B cell (primary cell): ENCODE data around the gene MRPL24. TPM values are rescaled to one million over a fixed set of nuclear protein-coding genes. Genes with fewer than 3 reads are reported as not detected.

Experiments used
- ATAC-seq: fragments of 200-7000 bp; cut with Tn5 transposase; one replicate; pipeline ENCODE4 v1.10.0; 2021; ENCODE audit warnings: low read depth, mild to moderate bottlenecking, moderate number of reproducible peaks, moderate library complexity
- CTCF ChIA-PET: fragments of 350-600 bp; sonication (Branson Sonifier 250); formaldehyde crosslinking; loops from one replicate; lab custom pipeline; 2021; ENCODE audit warnings: antibody characterized with exemption, inconsistent platforms; lab: Charles Lee
- POLR2A ChIA-PET: fragments of 350-600 bp; sonication (Branson Sonifier 250); formaldehyde crosslinking; loops from one replicate; lab custom pipeline; 2021; ENCODE audit warnings: antibody characterized with exemption; lab: Charles Lee
- DNase-seq: peaks from one replicate; pipeline ENCODE4 v3.0.0; 2013
- H2AFZ ChIP-seq: 2 replicates; pipeline ENCODE4 v1.6.1; 2012; ENCODE audit warnings: mild to moderate bottlenecking, low read depth, low read length; ENCODE audit not compliant: insufficient read depth, poor library complexity, severe bottlenecking
- H3K27ac ChIP-seq, 2 donors: 1 replicate in 1 of 2; 2 replicates in 1 of 2; pipeline ENCODE4 v1.5.1; 2012 to 2013; ENCODE audit warnings: low read length in 2 of 2, mild to moderate bottlenecking in 2 of 2, moderate library complexity in 1 of 2
- H3K27me3 ChIP-seq, 4 experiments: fragments of 200-600 bp in 1 of 4; sonication (generic) in 1 of 4; replicated peaks in 1 of 4; 1 replicate in 2 of 4; 2 replicates in 2 of 4; pipeline versions ENCODE4 v1.6.1 to v1.7.0; 2013 to 2016; ENCODE audit warnings: low read length in 3 of 4, mild to moderate bottlenecking in 2 of 4, mixed read lengths in 1 of 4, moderate library complexity in 1 of 4; ENCODE audit not compliant: insufficient read depth in 4 of 4, control insufficient read depth in 3 of 4; ENCODE audit errors: control extremely low read depth in 1 of 4
- H3K36me3 ChIP-seq, 2 experiments: replicated peaks in 1 of 2; 1 replicate in 1 of 2; 2 replicates in 1 of 2; pipeline versions ENCODE4 v1.6.1 to v1.7.1; 2013; ENCODE audit warnings: low read length in 1 of 2; ENCODE audit not compliant: insufficient read depth in 2 of 2, control insufficient read depth in 1 of 2; ENCODE audit errors: control extremely low read depth in 1 of 2, extremely low read depth in 1 of 2
- H3K4me1 ChIP-seq, 2 donors: fragments of 200-600 bp in 1 of 2; sonication (generic) in 1 of 2; 1 replicate in 1 of 2; 2 replicates in 1 of 2; pipeline versions ENCODE4 v1.5.1 to v1.6.1; 2013 to 2017; ENCODE audit warnings: low read length in 2 of 2; ENCODE audit not compliant: control insufficient read depth in 2 of 2, insufficient read depth in 2 of 2
- H3K4me2 ChIP-seq: replicated peaks from 2 replicates; pipeline ENCODE3; 2012; ENCODE audit warnings: mild to moderate bottlenecking, low read depth, low read length; ENCODE audit not compliant: poor library complexity, severe bottlenecking
- H3K4me3 ChIP-seq, 5 experiments: fragments of 200-600 bp in 1 of 5; sonication (generic) in 1 of 5; 1 replicate in 3 of 5; 2 replicates in 2 of 5; pipeline versions ENCODE4 v1.5.1 to v1.7.0; 2011 to 2016; ENCODE audit warnings: low read length in 4 of 5, mild to moderate bottlenecking in 4 of 5, low read depth in 2 of 5, control low read depth in 1 of 5, moderate library complexity in 1 of 5; ENCODE audit not compliant: insufficient read depth in 1 of 5; ENCODE audit errors: control extremely low read depth in 1 of 5, extremely low read depth in 1 of 5
- H3K79me2 ChIP-seq: fragments of 200-600 bp; sonication (generic); one replicate; pipeline ENCODE4 v1.6.0; 2016; ENCODE audit warnings: low read length; ENCODE audit not compliant: control insufficient read depth, insufficient read depth
- H3K9ac ChIP-seq: fragments of 200-600 bp; sonication (generic); 2 replicates; pipeline ENCODE4 v1.6.1; 2017; ENCODE audit warnings: mild to moderate bottlenecking, low read length, moderate library complexity
- H3K9me3 ChIP-seq, 3 donors: one replicate each; pipeline versions ENCODE4 v1.6.1 to v1.7.1; 2013; ENCODE audit warnings: low read length in 2 of 3; ENCODE audit not compliant: control insufficient read depth in 2 of 3, insufficient read depth in 1 of 3; ENCODE audit errors: control extremely low read depth in 1 of 3
- H4K20me1 ChIP-seq: 2 replicates; pipeline ENCODE4 v1.6.0; 2012; ENCODE audit warnings: mild to moderate bottlenecking, low read length; ENCODE audit not compliant: insufficient read depth, control insufficient read depth, poor library complexity, severe bottlenecking
- H3K27ac Mint-ChIP-seq: one replicate; pipeline ENCODE4 v1.8.0; 2021; ENCODE audit warnings: mixed read lengths
- H3K27me3 Mint-ChIP-seq: one replicate; pipeline ENCODE4 v1.8.0; 2021; ENCODE audit warnings: mixed read lengths
- H3K4me1 Mint-ChIP-seq: one replicate; pipeline ENCODE4 v1.8.0; 2021; ENCODE audit warnings: mixed read lengths
- H3K4me3 Mint-ChIP-seq: one replicate; pipeline ENCODE4 v1.8.0; 2021; ENCODE audit warnings: mixed read lengths
- H3K9me3 Mint-ChIP-seq: one replicate; pipeline ENCODE4 v1.8.0; 2022; ENCODE audit warnings: mixed read lengths; ENCODE audit not compliant: insufficient read depth
- EZH2 ChIP-seq: IDR thresholded peaks from 2 replicates; pipeline ENCODE4 v1.6.1; 2012; ENCODE audit warnings: borderline replicate concordance, low read depth, mild to moderate bottlenecking, moderate library complexity, low read length; ENCODE audit not compliant: insufficient read depth, poor library complexity, severe bottlenecking
- WGBS: methylation state at CpG from one replicate; pipeline ENCODE4 v1.1.5; 2013; ENCODE audit warnings: missing lambda C conversion rate; ENCODE audit not compliant: insufficient coverage; 5-methylcytosine and 5-hydroxymethylcytosine counted together
- intact Hi-C: fragments of 100-400 bp; cut with micrococcal nuclease; formaldehyde crosslinking; loops from one replicate; pipeline ENCODE4 v1.10.0; 2022
- polyA plus RNA-seq: library from polyadenylated mRNA; depleted of rRNA; stranded (reverse); fragments of >200 nt; gene quantifications from 2 replicates; pipeline ENCODE4 v1.2.3, GENCODE V29; 2012
- total RNA-seq, 2 donors: library from RNA; stranded (reverse); fragments of 120-200 nt in 1 of 2; gene quantifications; 1 replicate in 1 of 2; 2 replicates in 1 of 2; pipeline versions ENCODE4 v1.2.3 to v1.2.4, GENCODE V29; 2013 to 2022
- TF ChIP-seq, protein P1 (sequence below): fragments of 200-600 bp; IDR thresholded peaks from one replicate; pipeline ENCODE4 v1.8.0; 2022; ENCODE audit warnings: antibody characterized with exemption, mild to moderate bottlenecking

The MRPL24 gene
- total and polyA plus RNA-seq, 2 donors (not counting 1 experiment from before 2014, with no cell fraction given): 34.6 to 39.4 TPM

DNA sequence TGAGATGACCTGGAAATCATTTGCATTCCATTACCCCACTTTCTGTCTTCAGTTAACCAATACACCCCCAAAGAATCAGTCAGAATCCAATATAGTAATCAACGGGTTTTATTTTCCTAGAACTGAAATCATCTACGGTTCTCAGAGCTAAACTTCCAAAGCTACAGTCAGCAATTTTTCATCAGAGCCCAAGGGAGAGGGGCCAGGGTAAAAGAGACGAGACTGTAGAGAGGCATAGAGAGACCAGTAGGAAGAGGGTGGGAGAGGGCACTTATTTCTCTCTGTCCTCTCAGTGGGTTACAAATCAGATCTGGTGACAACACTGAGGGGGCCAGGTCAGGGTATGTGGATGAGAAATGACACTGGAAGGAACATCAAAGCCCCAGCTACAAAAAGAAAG, 1.1 kb upstream of the MRPL24 start:
- H3K36me3 ChIP-seq: peaks cover 0 to 37% of the 10 kb centered on the region in 2 experiments
- CTCF ChIA-PET: interaction anchor here (2.4 to 5.1 kb wide), 2 partner anchors 16 to 25 kb away, joined by 18 to 43 read pairs; partner anchors contain the start of gene PRCC
- no peaks in the 10 kb centered on the region for H3K9me3 ChIP-seq
- peak overlapping the region; percentile 84 for H3K4me2 ChIP-seq
- intact Hi-C loops: no loop called here
- no peaks in the 10 kb centered on the region for H4K20me1 ChIP-seq
- no CpG with 5 or more reads among the region's 3 CpGs for WGBS
- no peak overlapping the region for H3K9ac ChIP-seq
- Mint-ChIP-seq H3K27ac (peak overlapping the region; percentile 98), H3K4me3 (peak overlapping the region; percentile 96), H3K27me3 (no peaks in the 10 kb centered on the region), H3K9me3 (peaks cover 2% of the 10 kb centered on the region), H3K4me1 (peaks cover 44% of the 10 kb centered on the region)
- peaks cover 22 to 31% of the 10 kb centered on the region in 2 donors for H3K4me1 ChIP-seq
- no peak for ATAC-seq
- peak overlapping the region in 1 of 2 donors; percentile 95 for H3K27ac ChIP-seq
- no peaks in the 10 kb centered on the region for H3K27me3 ChIP-seq
- no peak for DNase-seq
- no peak overlapping the region for H2AFZ ChIP-seq
- TF ChIP-seq EZH2: no peak
- TF ChIP-seq, protein P1, sequence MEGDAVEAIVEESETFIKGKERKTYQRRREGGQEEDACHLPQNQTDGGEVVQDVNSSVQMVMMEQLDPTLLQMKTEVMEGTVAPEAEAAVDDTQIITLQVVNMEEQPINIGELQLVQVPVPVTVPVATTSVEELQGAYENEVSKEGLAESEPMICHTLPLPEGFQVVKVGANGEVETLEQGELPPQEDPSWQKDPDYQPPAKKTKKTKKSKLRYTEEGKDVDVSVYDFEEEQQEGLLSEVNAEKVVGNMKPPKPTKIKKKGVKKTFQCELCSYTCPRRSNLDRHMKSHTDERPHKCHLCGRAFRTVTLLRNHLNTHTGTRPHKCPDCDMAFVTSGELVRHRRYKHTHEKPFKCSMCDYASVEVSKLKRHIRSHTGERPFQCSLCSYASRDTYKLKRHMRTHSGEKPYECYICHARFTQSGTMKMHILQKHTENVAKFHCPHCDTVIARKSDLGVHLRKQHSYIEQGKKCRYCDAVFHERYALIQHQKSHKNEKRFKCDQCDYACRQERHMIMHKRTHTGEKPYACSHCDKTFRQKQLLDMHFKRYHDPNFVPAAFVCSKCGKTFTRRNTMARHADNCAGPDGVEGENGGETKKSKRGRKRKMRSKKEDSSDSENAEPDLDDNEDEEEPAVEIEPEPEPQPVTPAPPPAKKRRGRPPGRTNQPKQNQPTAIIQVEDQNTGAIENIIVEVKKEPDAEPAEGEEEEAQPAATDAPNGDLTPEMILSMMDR: no peak
- POLR2A ChIA-PET: interaction anchor here (1.5 to 2.8 kb wide), 3 partner anchors 9 to 25 kb away, joined by 5 to 43 read pairs (median 39); partner anchors contain the start of genes HDGF, ISG20L2, METTL25B and PRCC
- H3K79me2 ChIP-seq: peaks cover 32% of the 10 kb centered on the region
- peak overlapping the region in 1 of 5 experiments; percentile 51 for H3K4me3 ChIP-seq

DNA sequence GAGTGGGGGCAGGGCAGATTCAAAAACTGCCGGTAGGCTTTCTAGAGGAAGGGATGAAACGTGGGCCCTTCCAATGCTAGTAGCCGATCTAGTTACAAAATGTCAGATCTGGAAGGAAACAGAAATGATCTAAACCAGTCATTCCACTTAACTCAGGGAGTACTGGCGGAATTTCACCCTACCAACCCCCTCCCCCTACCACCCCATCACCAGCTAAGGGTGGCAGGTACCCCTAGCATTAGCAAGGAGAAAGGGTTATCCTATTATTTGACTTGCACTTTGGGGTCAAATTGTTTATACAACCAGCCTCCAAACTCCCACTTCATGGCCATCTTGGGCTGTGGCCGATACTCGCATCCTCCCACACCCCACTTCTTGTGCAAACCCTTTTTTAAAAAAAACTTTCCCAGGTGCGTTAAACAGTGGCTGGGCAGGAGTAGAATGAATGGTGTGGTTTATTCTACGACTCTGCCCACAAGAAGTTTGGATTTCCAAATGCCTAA, 644 bp upstream of the MRPL24 start:
- Histone ChIP-seq H3K9me3 (no peaks in the 10 kb centered on the region), H3K9ac (peak overlapping the region; percentile 75), H3K36me3 (peaks cover 0 to 41% of the 10 kb centered on the region in 2 experiments), H3K4me2 (peak overlapping the region; percentile 84), H3K79me2 (peaks cover 27% of the 10 kb centered on the region), H3K4me1 (peaks cover 19 to 27% of the 10 kb centered on the region in 2 donors), H2AFZ (peak overlapping the region; percentile 86), H3K4me3 (peak overlapping the region; percentile 23 to 85 (median 51)), H3K27me3 (no peaks in the 10 kb centered on the region), H3K27ac (peak overlapping the region; percentile 77 to 95), H4K20me1 (no peaks in the 10 kb centered on the region)
- 10% methylated on average over 3 of the region's 8 CpGs for WGBS
- POLR2A ChIA-PET: interaction anchor here (0.9 to 2.8 kb wide), 7 partner anchors 10 to 240 kb away, joined by 3 to 43 read pairs (median 7); partner anchors contain the start of genes HDGF, ISG20L2, METTL25B and PRCC
- no peak for ATAC-seq
- Mint-ChIP-seq H3K4me3 (peak overlapping the region; percentile 96), H3K4me1 (peaks cover 40% of the 10 kb centered on the region), H3K27ac (peak overlapping the region; percentile 98), H3K9me3 (peaks cover 2% of the 10 kb centered on the region), H3K27me3 (no peaks in the 10 kb centered on the region)
- no peak for DNase-seq
- CTCF ChIA-PET: interaction anchor here (0.8 to 5.1 kb wide), 9 partner anchors 11 to 115 kb away, joined by 3 to 43 read pairs (median 5); partner anchors contain the start of genes ISG20L2, METTL25B and PRCC
- no peak for TF ChIP-seq EZH2
- TF ChIP-seq, protein P1: no peak
- intact Hi-C loops: loop anchor here (1.0 kb wide), 3 partner anchors 10 to 26 kb away; partner anchors contain the start of genes HDGF, ISG20L2, METTL25B and PRCC
